GM19035 (cell line): ENCODE measurements around the gene ADCY4.
A peak's percentile ranks its signal among the peaks of the same experiment; 100 is the strongest.

Experiments used
- ATAC-seq: cut with Tn5 transposase; IDR thresholded peaks from one replicate; pipeline ENCODE4 v1.9.1; 2021; ENCODE audit not compliant: unreplicated experiment

ADCY4 gene

GRCh38 chr14:24317141-24317928, 17.5 kb downstream of the ADCY4 start:
- ATAC-seq = no peak

GRCh38 chr14:24316597-24316950, 18.3 kb downstream of the ADCY4 start:
- ATAC-seq = no peak

GRCh38 chr14:24315807-24316596, 18.9 kb downstream of the ADCY4 start:
- no peak for ATAC-seq

GRCh38 chr14:24315243-24315806, 19.5 kb downstream of the ADCY4 start:
- ATAC-seq = no peak

- no peak for ATAC-seq
Observed at GRCh38 chr14:24314377-24315193, 20.3 kb downstream of the ADCY4 start.

- no peak for ATAC-seq
Observed at GRCh38 chr14:24313913-24314312, 21.0 kb downstream of the ADCY4 start.

- ATAC-seq = no peak
Observed at GRCh38 chr14:24312736-24313507, 21.9 kb downstream of the ADCY4 start.

- ATAC-seq = no peak
Observed at GRCh38 chr14:24311837-24312615, 22.8 kb downstream of the ADCY4 start.

GRCh38 chr14:24310646-24311604, 23.9 kb downstream of the ADCY4 start, which contains the start of gene LTB4R:
TSS of gene LTB4R (plus strand) at chr14:24311502. CDS start at chr14:24315652, 4,150 bp downstream.
- peak; percentile 75 for ATAC-seq

GRCh38 chr14:24310265-24310645, 24.6 kb downstream of the ADCY4 start:
- ATAC-seq = no peak

GRCh38 chr14:24309538-24310264, 25.2 kb downstream of the ADCY4 start, which contains the start of gene LTB4R2:
TSS of gene LTB4R2 (plus strand) at chr14:24310140. CDS start at chr14:24310665, 525 bp downstream.
- ATAC-seq = no peak

- no peak for ATAC-seq
Observed at GRCh38 chr14:24308342-24309124, 26.3 kb downstream of the ADCY4 start.

- no peak for ATAC-seq
Observed at GRCh38 chr14:24307575-24308341, 27.1 kb downstream of the ADCY4 start, which contains the start of gene CIDEB. TSS of gene CIDEB (minus strand) at chr14:24307977. CDS start at chr14:24307858, 119 bp downstream.

GRCh38 chr14:24307156-24307574, 27.7 kb downstream of the ADCY4 start:
- ATAC-seq = no peak

GRCh38 chr14:24304019-24304387, 30.9 kb downstream of the ADCY4 start:
- ATAC-seq = no peak
